DND-41 (cell line): ENCODE results near the gene TRERF1.

Experiments used
- ATAC-seq: fragments of 200-7000 bp; cut with Tn5 transposase; 3 replicates; pipeline ENCODE4 v1.9.1; 2021; ENCODE audit warnings: low read depth; ENCODE audit not compliant: insufficient read depth
- DNase-seq: peaks from one replicate; pipeline ENCODE4 v3.0.0-alpha.2; 2020
- H2AFZ ChIP-seq: 2 replicates; pipeline ENCODE4 v1.6.0; 2012; ENCODE audit warnings: low read depth, low read length
- H3K27ac ChIP-seq: 2 replicates; pipeline ENCODE4 v1.5.1; 2012; ENCODE audit warnings: low read length, inconsistent platforms
- H3K27me3 ChIP-seq: fragments of 200-600 bp; sonication (generic); 2 replicates; pipeline ENCODE4 v1.6.0; 2012; ENCODE audit warnings: low read length, mild to moderate bottlenecking, inconsistent platforms; ENCODE audit not compliant: insufficient read depth, poor library complexity
- H3K36me3 ChIP-seq: 2 replicates; pipeline ENCODE4 v1.5.1; 2012; ENCODE audit warnings: low read length, inconsistent platforms; ENCODE audit not compliant: insufficient read depth
- H3K4me1 ChIP-seq: 2 replicates; pipeline ENCODE4 v1.5.1; 2012; ENCODE audit warnings: mild to moderate bottlenecking, low read length; ENCODE audit not compliant: insufficient read depth
- H3K4me2 ChIP-seq: 2 replicates; pipeline ENCODE4 v1.6.0; 2012; ENCODE audit warnings: mild to moderate bottlenecking, moderate library complexity, low read length, inconsistent platforms; ENCODE audit not compliant: insufficient read depth
- H3K4me3 ChIP-seq, 2 experiments: fragments of 200-600 bp in 1 of 2; shearing (Covaris generic) in 1 of 2; 2 replicates each; pipeline ENCODE4 v1.5.1; 2012 to 2016; ENCODE audit warnings: inconsistent platforms in 2 of 2, low read length in 2 of 2, mild to moderate bottlenecking in 2 of 2, low read depth in 1 of 2, moderate library complexity in 1 of 2
- H3K79me2 ChIP-seq: 2 replicates; pipeline ENCODE4 v1.6.0; 2012; ENCODE audit warnings: low read length, inconsistent platforms; ENCODE audit not compliant: insufficient read depth
- H3K9ac ChIP-seq: 2 replicates; pipeline ENCODE4 v1.6.0; 2012; ENCODE audit warnings: low read depth, mild to moderate bottlenecking, inconsistent platforms, low read length, moderate library complexity
- H3K9me3 ChIP-seq: 2 replicates; pipeline ENCODE4 v1.5.1; 2012; ENCODE audit warnings: low read length, moderate library complexity, mild to moderate bottlenecking, inconsistent platforms; ENCODE audit not compliant: insufficient read depth, severe bottlenecking
- H4K20me1 ChIP-seq: 2 replicates; pipeline ENCODE4 v1.6.0; 2012; ENCODE audit warnings: low read length; ENCODE audit not compliant: insufficient read depth
- CTCF ChIP-seq: IDR thresholded peaks from 2 replicates; pipeline ENCODE4 v1.5.1; 2012; ENCODE audit warnings: borderline replicate concordance, low read length, moderate library complexity, mild to moderate bottlenecking; ENCODE audit not compliant: poor library complexity, severe bottlenecking; ENCODE audit errors: extremely low read depth
- EZH2 ChIP-seq: IDR thresholded peaks from 3 replicates; pipeline ENCODE4 v1.6.1; 2012; ENCODE audit warnings: borderline replicate concordance, low read depth, mild to moderate bottlenecking, moderate library complexity, low read length, inconsistent platforms; ENCODE audit not compliant: severe bottlenecking

Gene TRERF1

GRCh38 chr6:42179945-42180313, 271.8 kb downstream of the TRERF1 start:
- Histone ChIP-seq H2AFZ (no peak overlapping the region), H3K27ac (no peak overlapping the region), H3K79me2 (no peaks in the 10 kb centered on the region), H3K4me3 (no peak overlapping the region), H4K20me1 (no peaks in the 10 kb centered on the region), H3K9me3 (no peaks in the 10 kb centered on the region), H3K27me3 (no peaks in the 10 kb centered on the region), H3K9ac (no peak overlapping the region), H3K4me2 (no peak overlapping the region), H3K36me3 (no peaks in the 10 kb centered on the region), H3K4me1 (no peaks in the 10 kb centered on the region)
- DNase-seq (no peak), ATAC-seq (no peak)
- TF ChIP-seq CTCF (no peak), EZH2 (no peak)

- Histone ChIP-seq H3K79me2 (no peaks in the 10 kb centered on the region), H3K4me1 (no peaks in the 10 kb centered on the region), H3K27ac (no peak overlapping the region), H3K9me3 (no peaks in the 10 kb centered on the region), H3K9ac (no peak overlapping the region), H4K20me1 (no peaks in the 10 kb centered on the region), H2AFZ (no peak overlapping the region), H3K4me3 (no peak overlapping the region), H3K4me2 (no peak overlapping the region), H3K36me3 (no peaks in the 10 kb centered on the region), H3K27me3 (no peaks in the 10 kb centered on the region)
- ATAC-seq (no peak), DNase-seq (no peak)
- no peak for TF ChIP-seq EZH2
- TF ChIP-seq CTCF: no peak
Measured at GRCh38 chr6:42179261-42179944, 272.3 kb downstream of the TRERF1 start.

GRCh38 chr6:42177514-42178364, 274.0 kb downstream of the TRERF1 start:
- H2AFZ ChIP-seq: no peak overlapping the region
- no peaks in the 10 kb centered on the region for H3K4me1 ChIP-seq
- H3K9me3 ChIP-seq: no peaks in the 10 kb centered on the region
- no peak overlapping the region for H3K4me3 ChIP-seq
- H3K36me3 ChIP-seq: no peaks in the 10 kb centered on the region
- H3K4me2 ChIP-seq: no peak overlapping the region
- no peak for DNase-seq
- no peak for ATAC-seq
- no peak overlapping the region for H3K27ac ChIP-seq
- no peaks in the 10 kb centered on the region for H3K79me2 ChIP-seq
- no peaks in the 10 kb centered on the region for H3K27me3 ChIP-seq
- H3K9ac ChIP-seq: no peak overlapping the region
- TF ChIP-seq EZH2: no peak
- TF ChIP-seq CTCF: no peak
- no peaks in the 10 kb centered on the region for H4K20me1 ChIP-seq
